Astrocyte of the cerebellum (primary cell): Measurements from ENCODE around the gene DAPP1.

Experiments
- DNase-seq: peaks from one replicate; pipeline ENCODE4 v3.0.0-alpha.2; 2011; ENCODE audit warnings: low read depth
- H3K4me3 ChIP-seq: 2 replicates; pipeline ENCODE4 v1.5.1; 2011; ENCODE audit warnings: mild to moderate bottlenecking, low read depth, low read length, moderate library complexity
- in situ Hi-C: cut with HindIII; loops from 2 replicates; pipeline ENCODE4 v1.10.0; 2017; ENCODE audit warnings: low sequenced_read_pairs
- TF ChIP-seq, protein P1 (sequence below): IDR thresholded peaks from 2 replicates; pipeline ENCODE4 v1.5.1; 2012; ENCODE audit warnings: low read length, low read depth, moderate library complexity, mild to moderate bottlenecking; ENCODE audit errors: missing control alignments

The DAPP1 gene

DNA sequence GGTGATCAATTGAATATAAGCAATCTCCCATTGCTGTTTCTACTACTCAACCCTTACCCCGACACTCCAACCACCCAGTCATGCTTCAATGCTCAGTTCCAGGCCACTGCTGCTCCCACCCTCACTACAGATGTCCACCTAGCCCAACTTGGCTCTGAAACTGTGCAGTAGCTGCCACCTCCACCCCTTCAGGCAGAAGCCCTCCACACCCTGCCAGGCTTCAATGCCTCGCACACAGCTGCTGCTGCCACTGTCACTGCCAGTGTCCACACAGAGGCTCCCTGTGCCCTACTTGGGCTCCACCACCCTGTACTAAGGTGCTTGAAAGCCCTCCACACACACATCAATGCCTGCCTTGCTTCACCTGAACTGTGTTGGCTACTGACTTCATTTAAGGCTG lies 43.0 kb downstream of the DAPP1 start:
- in situ Hi-C loops = no loop called here
- no peak overlapping the region for H3K4me3 ChIP-seq
- TF ChIP-seq, protein P1, sequence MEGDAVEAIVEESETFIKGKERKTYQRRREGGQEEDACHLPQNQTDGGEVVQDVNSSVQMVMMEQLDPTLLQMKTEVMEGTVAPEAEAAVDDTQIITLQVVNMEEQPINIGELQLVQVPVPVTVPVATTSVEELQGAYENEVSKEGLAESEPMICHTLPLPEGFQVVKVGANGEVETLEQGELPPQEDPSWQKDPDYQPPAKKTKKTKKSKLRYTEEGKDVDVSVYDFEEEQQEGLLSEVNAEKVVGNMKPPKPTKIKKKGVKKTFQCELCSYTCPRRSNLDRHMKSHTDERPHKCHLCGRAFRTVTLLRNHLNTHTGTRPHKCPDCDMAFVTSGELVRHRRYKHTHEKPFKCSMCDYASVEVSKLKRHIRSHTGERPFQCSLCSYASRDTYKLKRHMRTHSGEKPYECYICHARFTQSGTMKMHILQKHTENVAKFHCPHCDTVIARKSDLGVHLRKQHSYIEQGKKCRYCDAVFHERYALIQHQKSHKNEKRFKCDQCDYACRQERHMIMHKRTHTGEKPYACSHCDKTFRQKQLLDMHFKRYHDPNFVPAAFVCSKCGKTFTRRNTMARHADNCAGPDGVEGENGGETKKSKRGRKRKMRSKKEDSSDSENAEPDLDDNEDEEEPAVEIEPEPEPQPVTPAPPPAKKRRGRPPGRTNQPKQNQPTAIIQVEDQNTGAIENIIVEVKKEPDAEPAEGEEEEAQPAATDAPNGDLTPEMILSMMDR = no peak
- DNase-seq = no peak

DNA sequence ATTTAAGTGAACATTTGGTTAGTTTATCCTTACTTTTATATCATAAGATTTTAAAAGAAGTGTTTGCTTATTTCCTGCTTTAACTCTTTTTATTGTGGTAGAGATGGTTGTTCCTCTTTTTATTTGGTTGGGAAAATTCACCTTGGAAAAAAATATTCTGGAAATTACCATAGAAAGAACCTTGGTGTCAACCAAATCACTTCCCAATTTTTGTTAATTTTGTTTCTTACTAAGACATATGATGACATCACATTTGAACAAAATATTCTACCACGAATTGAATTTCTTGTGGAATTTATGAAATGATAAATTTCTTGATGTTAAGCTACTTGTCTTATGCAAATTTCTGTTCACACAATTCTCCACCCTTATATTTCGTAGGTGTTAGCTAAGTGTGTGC lies 43.9 kb downstream of the DAPP1 start:
- in situ Hi-C loops = no loop called here
- no peak for DNase-seq
- TF ChIP-seq, protein P1 = no peak
- no peak overlapping the region for H3K4me3 ChIP-seq

DNA sequence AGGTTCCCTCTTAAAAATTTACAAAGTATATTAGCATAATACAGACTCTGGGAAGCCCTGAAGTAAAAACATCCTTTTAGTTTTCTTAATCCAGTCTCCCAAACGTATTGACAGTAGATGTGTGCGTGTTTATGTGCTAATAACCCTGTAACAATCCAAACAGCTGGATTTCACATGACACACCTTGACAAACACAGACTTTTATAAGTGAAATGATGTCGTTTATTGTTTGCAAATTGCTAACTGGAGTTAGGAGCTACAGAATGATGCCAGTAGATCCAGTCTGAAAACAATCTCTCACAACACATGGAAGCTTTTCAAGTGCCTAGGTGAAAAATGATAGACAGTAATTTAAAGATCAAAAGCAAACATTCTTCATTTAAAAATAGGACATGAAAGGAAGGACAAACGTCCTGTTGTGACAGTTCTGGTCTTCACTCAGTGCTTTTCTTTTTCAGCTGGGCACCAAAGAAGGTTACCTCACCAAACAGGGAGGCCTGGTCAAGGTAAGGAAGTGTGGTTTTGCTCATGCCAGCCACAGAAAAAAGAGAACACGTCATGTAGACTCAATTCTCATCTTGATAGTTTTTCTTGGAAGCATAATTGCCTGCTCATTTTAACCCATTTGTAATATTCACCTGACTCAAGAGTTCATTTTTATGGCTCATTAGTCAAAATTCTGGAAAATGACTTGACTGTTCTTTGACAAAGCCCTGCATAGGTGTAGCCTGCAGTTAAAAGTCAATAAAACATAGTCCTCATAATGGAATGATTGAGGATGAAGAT lies 44.7 kb downstream of the DAPP1 start:
- TF ChIP-seq, protein P1 = no peak
- in situ Hi-C loops = no loop called here
- H3K4me3 ChIP-seq = no peak overlapping the region
- no peak for DNase-seq

DNA sequence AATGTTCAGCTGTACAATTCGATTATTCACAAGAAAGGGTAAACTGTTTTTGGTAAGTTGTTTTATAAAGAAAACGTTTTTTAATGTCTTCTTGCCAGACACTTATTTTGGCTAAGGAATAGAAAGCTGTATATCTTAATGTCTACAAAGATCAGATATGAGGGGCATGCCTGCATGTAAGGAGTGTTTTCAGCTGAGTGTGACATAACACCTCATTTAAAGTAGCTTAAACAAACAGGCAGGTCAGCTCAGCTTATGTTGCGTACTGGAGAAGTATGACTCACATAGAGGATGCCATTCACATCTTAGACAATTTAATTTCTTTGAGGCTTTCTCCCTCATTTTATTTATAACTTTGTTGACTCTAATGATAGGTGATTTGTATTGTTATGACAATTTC lies 47.2 kb downstream of the DAPP1 start:
- TF ChIP-seq, protein P1 = no peak
- no peak overlapping the region for H3K4me3 ChIP-seq
- DNase-seq = no peak
- in situ Hi-C loops = no loop called here

DNA sequence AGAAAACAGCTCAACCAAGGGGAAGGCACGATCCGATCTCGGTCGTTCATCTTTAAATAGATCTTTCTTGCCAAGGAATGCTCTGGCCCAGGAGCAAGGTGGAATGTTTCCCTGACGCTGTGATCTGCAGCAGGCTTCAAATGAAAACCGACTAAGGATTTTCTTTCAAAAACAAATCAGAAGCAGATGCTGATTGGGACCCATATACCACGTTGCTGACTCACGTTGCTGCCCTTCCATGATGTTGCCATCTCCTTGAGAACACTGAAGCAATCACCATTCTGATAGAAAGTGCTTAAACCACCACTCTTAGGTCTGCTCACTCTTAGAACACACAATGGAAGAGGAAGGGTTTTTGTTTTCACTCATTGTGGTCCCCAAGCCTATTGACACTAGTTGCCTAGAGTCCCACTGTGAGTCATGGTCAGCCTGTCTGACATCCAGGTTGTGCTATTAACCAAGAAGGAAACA lies 51.5 kb downstream of the DAPP1 start:
- TF ChIP-seq, protein P1 = no peak
- in situ Hi-C loops = no loop called here
- DNase-seq = peak; percentile 19
- no peak overlapping the region for H3K4me3 ChIP-seq

DNA sequence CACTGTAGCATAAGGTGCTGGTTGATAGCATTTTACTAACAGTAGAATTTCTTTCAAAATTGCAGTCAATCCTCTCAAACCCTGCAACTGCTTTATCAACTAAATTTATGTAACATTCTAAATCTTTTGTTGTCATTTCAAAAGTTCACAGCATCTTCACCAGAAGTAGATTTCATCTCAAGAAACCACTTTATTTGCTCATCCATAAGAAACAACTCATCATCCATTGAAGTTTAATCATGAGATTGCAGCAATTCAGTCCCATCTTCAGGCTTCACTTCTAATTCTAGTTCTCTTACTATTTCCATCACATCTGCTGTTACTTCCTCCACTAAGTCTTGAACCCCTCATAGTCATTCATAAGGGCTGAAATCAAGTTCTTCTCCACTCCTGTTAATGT lies 55.9 kb downstream of the DAPP1 start:
- no peak for DNase-seq
- in situ Hi-C loops = no loop called here
- H3K4me3 ChIP-seq = no peak overlapping the region
- TF ChIP-seq, protein P1 = no peak
